WTC11 (cell line): ENCODE measurements around the gene SYNGAP1. TPM values are rescaled to one million over a fixed set of nuclear protein-coding genes. Genes with fewer than 3 reads are reported as not detected.

Experiments used
- ATAC-seq: fragments of 200-7000 bp; cut with Tn5 transposase; 2 replicates; pipeline ENCODE4 v1.10.0; 2021; ENCODE audit warnings: mild to moderate bottlenecking, moderate library complexity
- CTCF ChIA-PET: fragments of 300-600 bp; sonication (Branson Sonifier 250); formaldehyde crosslinking; loops from one replicate; lab custom pipeline; 2021; ENCODE audit warnings: antibody characterized with exemption; lab: Charles Lee
- POLR2A ChIA-PET: fragments of 350-600 bp; sonication (Branson Sonifier 250); formaldehyde crosslinking; loops from one replicate; lab custom pipeline; 2021; ENCODE audit warnings: antibody characterized with exemption; lab: Charles Lee
- DNase-seq: peaks from one replicate; pipeline ENCODE4 v3.0.0; 2021; ENCODE audit warnings: low spot score
- H3K27ac Mint-ChIP-seq: 2 replicates; pipeline ENCODE4 v1.8.0; 2021; ENCODE audit warnings: mixed read lengths
- H3K27me3 Mint-ChIP-seq: 2 replicates; pipeline ENCODE4 v1.8.0; 2021; ENCODE audit warnings: low read depth, mild to moderate bottlenecking, moderate library complexity, mixed read lengths
- H3K36me3 Mint-ChIP-seq: 2 replicates; pipeline ENCODE4 v1.8.0; 2021; ENCODE audit warnings: mixed read lengths
- H3K4me1 Mint-ChIP-seq: 2 replicates; pipeline ENCODE4 v1.8.0; 2022; ENCODE audit warnings: mixed read lengths
- H3K4me3 Mint-ChIP-seq: 2 replicates; pipeline ENCODE4 v1.8.0; 2021; ENCODE audit warnings: mild to moderate bottlenecking, moderate library complexity, mixed read lengths
- H3K9me3 Mint-ChIP-seq: 2 replicates; pipeline ENCODE4 v1.8.0; 2021; ENCODE audit warnings: mixed read lengths
- CTCF ChIP-seq: fragments of 200-600 bp; IDR thresholded peaks from 2 replicates; pipeline ENCODE4 v1.8.0; 2022; ENCODE audit warnings: antibody characterized with exemption
- ELF4 ChIP-seq: sonication (generic); formaldehyde crosslinking; IDR thresholded peaks from 2 replicates; pipeline ENCODE4 v1.8.1; 2022; ENCODE audit warnings: low read depth, mild to moderate bottlenecking, moderate library complexity, missing genetic modification reagents
- EMX1 ChIP-seq: fragments of 250-450 bp; sonication (Bioruptor Pico); IDR thresholded peaks from 2 replicates; pipeline ENCODE4 v1.8.0; 2021; ENCODE audit warnings: mild to moderate bottlenecking
- ERG ChIP-seq: fragments of 250-450 bp; sonication (Bioruptor Pico); IDR thresholded peaks from 2 replicates; pipeline ENCODE4 v1.8.0; 2021; ENCODE audit warnings: mild to moderate bottlenecking
- ETV6 ChIP-seq: sonication (generic); formaldehyde crosslinking; IDR thresholded peaks from 2 replicates; pipeline ENCODE4 v1.8.1; 2022; ENCODE audit warnings: mild to moderate bottlenecking, missing genetic modification reagents
- FOXK1 ChIP-seq: sonication (generic); formaldehyde crosslinking; IDR thresholded peaks from 2 replicates; pipeline ENCODE4 v1.8.0; 2022; ENCODE audit warnings: mild to moderate bottlenecking, moderate library complexity, missing genetic modification reagents
- IRF1 ChIP-seq: sonication (generic); formaldehyde crosslinking; IDR thresholded peaks from 2 replicates; pipeline ENCODE4 v1.8.0; 2023; ENCODE audit warnings: missing genetic modification reagents
- IRF2 ChIP-seq: sonication (generic); formaldehyde crosslinking; IDR thresholded peaks from 2 replicates; pipeline ENCODE4 v1.8.0; 2022; ENCODE audit warnings: low read depth, missing genetic modification reagents, borderline replicate concordance
- JUN ChIP-seq: sonication (generic); formaldehyde crosslinking; IDR thresholded peaks from 2 replicates; pipeline ENCODE4 v1.8.0; 2023; ENCODE audit warnings: mild to moderate bottlenecking, missing genetic modification reagents
- MLX ChIP-seq: sonication (generic); formaldehyde crosslinking; IDR thresholded peaks from 2 replicates; pipeline ENCODE4 v1.8.1; 2023; ENCODE audit warnings: mild to moderate bottlenecking, missing genetic modification reagents, moderate library complexity
- OVOL2 ChIP-seq: fragments of 250-450 bp; sonication (Bioruptor Pico); IDR thresholded peaks from 2 replicates; pipeline ENCODE4 v1.9.0; 2021; ENCODE audit warnings: mild to moderate bottlenecking, borderline replicate concordance
- PRDM15 ChIP-seq: sonication (generic); formaldehyde crosslinking; IDR thresholded peaks from 2 replicates; pipeline ENCODE4 v1.8.0; 2022; ENCODE audit warnings: missing genetic modification reagents
- RELA ChIP-seq: sonication (generic); formaldehyde crosslinking; IDR thresholded peaks from 2 replicates; pipeline ENCODE4 v1.8.1; 2022; ENCODE audit warnings: missing genetic modification reagents, mild to moderate bottlenecking, borderline replicate concordance
- RORB ChIP-seq: fragments of 250-450 bp; sonication (Bioruptor Pico); IDR thresholded peaks from 2 replicates; pipeline ENCODE4 v1.9.0; 2021; ENCODE audit warnings: mild to moderate bottlenecking
- SMAD3 ChIP-seq: sonication (generic); formaldehyde crosslinking; IDR thresholded peaks from 2 replicates; pipeline ENCODE4 v1.8.0; 2022; ENCODE audit warnings: missing genetic modification reagents, mild to moderate bottlenecking, borderline replicate concordance
- SP1 ChIP-seq: sonication (generic); formaldehyde crosslinking; conservative IDR thresholded peaks from 2 replicates; pipeline ENCODE4 v1.8.1; 2022; ENCODE audit warnings: missing genetic modification reagents
- ZNF232 ChIP-seq: sonication (generic); formaldehyde crosslinking; IDR thresholded peaks from 2 replicates; pipeline ENCODE4 v1.8.0; 2022; ENCODE audit warnings: mild to moderate bottlenecking, missing genetic modification reagents
- ZNF263 ChIP-seq: sonication (generic); formaldehyde crosslinking; IDR thresholded peaks from 2 replicates; pipeline ENCODE4 v1.8.1; 2022; ENCODE audit warnings: low read depth, mild to moderate bottlenecking, moderate library complexity, missing genetic modification reagents
- ZNF416 ChIP-seq: fragments of 250-450 bp; sonication (Bioruptor Pico); IDR thresholded peaks from 2 replicates; pipeline ENCODE4 v1.9.0; 2021; ENCODE audit warnings: mild to moderate bottlenecking, inconsistent platforms
- ZNF425 ChIP-seq: fragments of 250-450 bp; sonication (Bioruptor Pico); conservative IDR thresholded peaks from 2 replicates; pipeline ENCODE4 v1.9.0; 2021; ENCODE audit warnings: mild to moderate bottlenecking
- ZNF671 ChIP-seq: fragments of 250-450 bp; sonication (Bioruptor Pico); IDR thresholded peaks from 2 replicates; pipeline ENCODE4 v1.8.0; 2021; ENCODE audit warnings: mild to moderate bottlenecking
- total RNA-seq: library from RNA; stranded (reverse); gene quantifications from 3 replicates; pipeline ENCODE4 v1.2.3, GENCODE V29; 2021
- TF ChIP-seq, protein P1 (sequence below): sonication (generic); formaldehyde crosslinking; IDR thresholded peaks from 2 replicates; pipeline ENCODE4 v1.8.0; 2022; ENCODE audit warnings: mild to moderate bottlenecking, missing genetic modification reagents
- TF ChIP-seq, protein P2 (sequence below): sonication (generic); formaldehyde crosslinking; IDR thresholded peaks from 2 replicates; pipeline ENCODE4 v1.8.0; 2022; ENCODE audit warnings: mild to moderate bottlenecking, missing genetic modification reagents

SYNGAP1 gene
- total RNA-seq, 1 experiment from 2014 or later = 139 TPM

DNA sequence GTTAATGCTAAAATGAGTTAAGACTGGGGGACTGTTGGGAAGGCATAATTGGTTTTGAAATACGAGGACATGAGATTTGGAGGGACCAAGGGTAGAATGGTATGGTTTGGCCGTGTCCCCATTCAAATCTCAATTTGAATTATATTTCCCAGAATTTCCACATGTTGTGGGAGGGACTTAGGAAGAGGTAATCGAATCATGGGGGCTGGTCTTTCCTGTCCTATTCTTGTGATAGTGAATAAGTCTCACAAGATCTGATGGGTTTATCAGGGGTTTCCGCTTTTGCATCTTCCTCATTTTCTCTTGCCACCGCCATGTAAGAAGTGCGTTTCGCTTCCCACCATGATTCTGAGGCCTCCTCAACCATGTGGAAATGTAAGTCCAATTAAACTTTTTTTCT, 47.2 kb downstream of the SYNGAP1 start:
- H3K4me1 Mint-ChIP-seq = no peaks in the 10 kb centered on the region
- H3K27me3 Mint-ChIP-seq = peaks cover 13% of the 10 kb centered on the region
- DNase-seq = no peak
- CTCF ChIA-PET = no interaction called here
- POLR2A ChIA-PET = no interaction called here
- peaks cover 19% of the 10 kb centered on the region for H3K9me3 Mint-ChIP-seq
- no peak for ATAC-seq
- TF ChIP-seq IRF2 (no peak), SMAD3 (CRISPR knock-in tag) (no peak), ZNF263 (CRISPR knock-in tag) (no peak), ETV6 (CRISPR knock-in tag) (no peak), OVOL2 (CRISPR knock-in tag) (no peak), EMX1 (CRISPR knock-in tag) (no peak), RORB (CRISPR knock-in tag) (no peak), SP1 (no peak), ZNF416 (no peak), FOXK1 (CRISPR knock-in tag) (no peak), ZNF425 (no peak), CTCF (no peak), ZNF232 (CRISPR knock-in tag) (no peak), ERG (CRISPR knock-in tag) (no peak), JUN (CRISPR knock-in tag) (no peak)
- TF ChIP-seq, protein P1, sequence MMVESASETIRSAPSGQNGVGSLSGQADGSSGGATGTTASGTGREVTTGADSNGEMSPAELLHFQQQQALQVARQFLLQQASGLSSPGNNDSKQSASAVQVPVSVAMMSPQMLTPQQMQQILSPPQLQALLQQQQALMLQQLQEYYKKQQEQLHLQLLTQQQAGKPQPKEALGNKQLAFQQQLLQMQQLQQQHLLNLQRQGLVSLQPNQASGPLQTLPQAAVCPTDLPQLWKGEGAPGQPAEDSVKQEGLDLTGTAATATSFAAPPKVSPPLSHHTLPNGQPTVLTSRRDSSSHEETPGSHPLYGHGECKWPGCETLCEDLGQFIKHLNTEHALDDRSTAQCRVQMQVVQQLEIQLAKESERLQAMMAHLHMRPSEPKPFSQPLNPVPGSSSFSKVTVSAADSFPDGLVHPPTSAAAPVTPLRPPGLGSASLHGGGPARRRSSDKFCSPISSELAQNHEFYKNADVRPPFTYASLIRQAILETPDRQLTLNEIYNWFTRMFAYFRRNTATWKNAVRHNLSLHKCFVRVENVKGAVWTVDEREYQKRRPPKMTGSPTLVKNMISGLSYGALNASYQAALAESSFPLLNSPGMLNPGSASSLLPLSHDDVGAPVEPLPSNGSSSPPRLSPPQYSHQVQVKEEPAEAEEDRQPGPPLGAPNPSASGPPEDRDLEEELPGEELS (CRISPR knock-in tag) = no peak
- H3K36me3 Mint-ChIP-seq = no peaks in the 10 kb centered on the region
- H3K27ac Mint-ChIP-seq = no peak overlapping the region
- no peak overlapping the region for H3K4me3 Mint-ChIP-seq

DNA sequence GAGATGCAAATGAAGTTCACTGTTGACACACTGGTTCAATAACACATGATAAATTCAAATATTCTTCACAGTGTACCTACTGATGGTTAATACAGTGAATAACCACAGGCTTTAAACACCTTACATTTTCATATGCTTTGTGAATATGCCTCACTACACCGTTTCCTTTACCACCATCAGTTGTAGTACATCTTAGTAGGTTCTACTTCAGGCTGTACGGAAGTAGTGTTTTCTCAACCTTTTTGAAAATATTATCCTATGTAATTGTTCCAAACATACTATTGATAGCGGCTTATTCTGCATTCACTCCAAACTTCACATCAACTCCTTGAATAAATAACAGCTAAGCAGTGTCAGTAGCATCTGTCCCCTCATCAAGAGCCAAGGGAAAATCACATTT, 49.8 kb downstream of the SYNGAP1 start:
- H3K36me3 Mint-ChIP-seq = no peaks in the 10 kb centered on the region
- no peak for ATAC-seq
- ChIA-PET CTCF (interaction anchor here (0.7 kb wide), 1 partner anchor 43 kb away, joined by 3 read pairs; no protein-coding TSS in a partner anchor), POLR2A (no interaction called here)
- DNase-seq = no peak
- no peak overlapping the region for H3K27ac Mint-ChIP-seq
- H3K4me3 Mint-ChIP-seq = no peak overlapping the region
- H3K4me1 Mint-ChIP-seq = no peaks in the 10 kb centered on the region
- H3K27me3 Mint-ChIP-seq = peaks cover 5% of the 10 kb centered on the region; the same call in 1 of the 2 replicates
- H3K9me3 Mint-ChIP-seq = peaks cover 19% of the 10 kb centered on the region
- TF ChIP-seq ETV6 (CRISPR knock-in tag) = no peak
- TF ChIP-seq IRF1 (CRISPR knock-in tag) = no peak
- no peak for TF ChIP-seq MLX
- TF ChIP-seq ZNF671 = no peak
- TF ChIP-seq RORB (CRISPR knock-in tag) = no peak
- TF ChIP-seq RELA = no peak
- TF ChIP-seq PRDM15 (CRISPR knock-in tag) = no peak
- TF ChIP-seq, protein P2, sequence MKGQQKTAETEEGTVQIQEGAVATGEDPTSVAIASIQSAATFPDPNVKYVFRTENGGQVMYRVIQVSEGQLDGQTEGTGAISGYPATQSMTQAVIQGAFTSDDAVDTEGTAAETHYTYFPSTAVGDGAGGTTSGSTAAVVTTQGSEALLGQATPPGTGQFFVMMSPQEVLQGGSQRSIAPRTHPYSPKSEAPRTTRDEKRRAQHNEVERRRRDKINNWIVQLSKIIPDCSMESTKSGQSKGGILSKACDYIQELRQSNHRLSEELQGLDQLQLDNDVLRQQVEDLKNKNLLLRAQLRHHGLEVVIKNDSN (CRISPR knock-in tag) = no peak
- TF ChIP-seq ELF4 = no peak
